Stimulated activated CD4-positive, alpha-beta T cell treated with anti-CD3 and anti-CD28 coated beads, Interleukin-15, amount 100 ng/mL, for 24 hours (primary cell): ENCODE measurements around the gene EMC7.
"Not testable (repeated sequence)": the region's sequence is repeated elsewhere in the genome, so short reads cannot be mapped to it uniquely, and the experiment has no call there.

Experiments used
- DNase-seq: peaks from one replicate; pipeline ENCODE4 v3.0.0-alpha.2; 2020

The EMC7 gene

GRCh38 chr15:34084086-34084485 lies 17.6 kb downstream of the EMC7 start:
- DNase-seq = no peak

- no peak for DNase-seq
Measured at GRCh38 chr15:34079904-34080303, 21.8 kb downstream of the EMC7 start.

- DNase-seq = no peak
Measured at GRCh38 chr15:34078900-34079299, 22.8 kb downstream of the EMC7 start.

DNA sequence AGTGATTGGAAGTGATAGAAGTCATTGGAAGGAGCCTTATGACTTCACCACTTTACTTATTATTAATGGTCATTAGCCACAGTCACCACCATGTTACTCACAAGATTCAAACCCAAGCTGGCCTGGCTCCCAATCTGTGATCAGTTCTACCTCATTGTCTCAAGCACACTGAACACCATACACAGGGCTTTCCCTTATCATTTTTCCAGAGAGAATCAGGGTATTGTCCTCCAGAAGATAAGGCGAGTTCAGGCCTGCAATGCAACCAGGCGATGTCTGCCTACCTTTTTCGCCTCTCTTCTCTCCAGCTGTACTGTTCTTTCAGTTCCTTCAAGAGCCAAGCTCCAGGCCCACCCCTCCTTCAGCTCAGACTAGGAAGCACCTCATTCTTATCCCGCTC lies 24.9 kb downstream of the EMC7 start:
- no peak for DNase-seq

- DNase-seq = no peak
Measured at GRCh38 chr15:34070003-34070402, 31.7 kb downstream of the EMC7 start.

- DNase-seq = no peak
Measured at GRCh38 chr15:34065941-34066340, 35.7 kb downstream of the EMC7 start.

DNA sequence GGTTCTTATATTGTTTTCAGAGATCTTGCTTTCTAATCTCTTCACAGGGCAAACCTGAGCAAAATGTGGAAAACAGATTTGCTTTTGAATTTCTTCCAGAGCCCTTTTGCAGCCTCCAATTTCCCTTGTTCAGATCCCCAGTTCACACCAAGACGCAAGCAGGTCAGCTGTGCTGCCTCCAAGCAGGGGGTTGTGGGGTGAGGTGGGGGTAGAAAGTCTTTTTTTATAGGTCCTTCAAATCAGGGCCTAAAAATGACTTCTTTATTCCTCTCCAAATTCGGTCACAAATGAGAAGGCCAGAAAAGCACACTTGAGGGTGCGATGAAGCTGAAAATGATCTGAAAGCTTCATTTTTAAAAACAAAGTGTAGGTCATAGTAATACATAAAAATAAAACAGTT lies 36.4 kb downstream of the EMC7 start:
- no peak for DNase-seq

GRCh38 chr15:34064438-34064837 lies 37.2 kb downstream of the EMC7 start:
- DNase-seq = no peak

GRCh38 chr15:34059946-34060345 lies 41.7 kb downstream of the EMC7 start:
- no peak for DNase-seq

DNA sequence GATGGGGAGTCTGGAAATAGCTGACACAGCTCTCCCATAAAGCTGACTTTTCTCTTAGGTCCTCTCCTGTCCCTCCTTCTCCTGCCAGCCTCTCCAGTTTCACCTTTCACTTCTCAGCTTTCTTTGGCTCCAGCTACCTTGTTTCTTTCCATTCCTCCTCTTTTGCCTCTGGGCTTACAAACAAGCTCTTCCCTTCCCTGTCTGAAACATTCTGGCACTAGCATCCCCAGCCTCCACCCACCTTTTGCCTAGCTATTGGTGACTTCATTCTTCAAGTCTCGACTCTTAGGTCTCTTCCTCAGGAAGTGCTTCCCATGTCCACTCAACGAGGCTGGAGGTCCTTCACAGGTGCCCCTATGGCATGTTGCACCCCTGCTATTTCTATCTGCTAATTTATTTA lies 42.2 kb downstream of the EMC7 start:
- no peak for DNase-seq

DNA sequence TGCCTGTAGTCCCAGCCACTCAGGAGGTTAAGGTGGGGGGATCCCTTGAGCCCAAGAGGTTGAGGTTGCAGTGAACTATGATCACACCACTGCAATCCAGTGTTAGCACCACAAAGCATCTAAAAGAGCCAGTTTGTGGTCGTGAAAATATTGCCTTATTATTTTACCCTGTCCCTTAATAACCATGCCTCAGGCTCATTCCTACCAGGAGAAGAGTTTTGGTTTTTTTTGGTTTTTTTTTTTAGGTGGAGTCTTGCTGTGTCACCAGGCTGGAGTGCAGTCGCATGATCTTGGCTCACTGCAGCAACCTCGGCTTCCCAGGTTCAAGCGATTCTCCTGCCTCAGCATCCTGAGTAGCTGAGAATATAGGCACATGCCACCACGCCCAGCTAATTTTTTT lies 44.8 kb downstream of the EMC7 start:
- DNase-seq = no peak

- DNase-seq = no peak
Measured at GRCh38 chr15:34055868-34056595, 45.6 kb downstream of the EMC7 start.

DNA sequence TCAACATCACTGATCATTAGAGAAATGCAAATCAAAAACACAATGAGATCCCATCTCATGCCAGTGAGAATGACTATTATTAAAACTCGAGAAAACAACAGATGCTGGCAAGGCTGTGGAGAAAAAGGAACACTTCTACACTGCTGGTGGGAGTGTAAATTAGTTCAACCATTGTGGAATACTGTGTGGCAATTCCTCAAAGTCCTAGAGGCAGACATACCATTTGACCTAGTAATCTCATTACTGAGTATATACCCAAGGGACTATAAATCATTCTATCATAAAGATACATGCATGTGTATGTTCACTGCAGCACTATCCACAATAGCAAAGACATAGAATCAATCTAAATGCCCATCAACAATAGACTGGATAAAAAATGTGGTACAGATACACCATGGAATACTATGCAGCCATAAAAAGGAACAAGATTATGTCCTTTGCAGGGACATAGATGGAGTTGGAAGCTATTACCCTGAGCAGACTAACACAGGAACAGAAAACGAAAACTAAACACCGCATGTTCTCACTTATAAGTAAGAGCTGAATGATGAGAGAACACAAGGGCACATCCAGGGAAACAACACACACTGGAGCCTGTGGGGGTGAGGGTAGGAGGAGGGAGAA lies 47.5 kb downstream of the EMC7 start:
- DNase-seq = no peak

DNA sequence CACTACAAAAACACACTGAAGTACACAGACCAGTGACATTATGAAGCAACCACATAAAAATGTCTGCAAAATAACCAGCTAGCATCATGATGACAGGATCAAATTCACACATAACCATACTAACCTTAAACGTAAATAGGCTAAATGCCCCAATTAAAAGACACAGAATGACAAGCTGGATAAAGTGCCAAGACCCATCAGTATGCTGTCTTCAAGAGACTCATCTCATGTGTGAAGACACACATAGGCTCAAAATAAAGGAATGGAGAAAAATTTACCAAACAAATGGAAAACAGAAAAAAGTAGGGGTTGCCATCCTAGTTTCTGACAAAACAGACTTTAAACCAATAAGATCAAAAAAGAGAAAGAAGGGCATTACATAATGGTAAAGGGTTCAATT lies 51.3 kb downstream of the EMC7 start:
- not testable (repeated sequence) for DNase-seq

DNA sequence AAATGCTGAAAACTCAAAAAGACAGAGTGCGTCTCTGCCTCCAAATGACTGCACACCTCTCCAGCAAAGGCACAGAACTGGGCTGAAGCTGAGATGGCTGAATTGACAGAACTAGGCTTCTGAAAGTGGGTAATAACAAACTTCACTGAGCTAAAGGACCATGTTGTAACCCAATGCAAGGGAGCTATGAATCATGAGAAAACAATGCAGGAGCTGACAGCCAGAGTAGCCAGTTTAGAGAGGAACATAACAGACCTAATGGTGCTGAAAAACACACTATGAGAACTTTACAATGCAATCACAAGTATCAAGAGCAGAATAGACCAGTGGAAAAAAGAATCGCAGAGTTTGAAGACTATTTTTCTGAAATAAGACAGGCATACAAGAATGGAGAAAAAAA lies 52.5 kb downstream of the EMC7 start:
- no peak for DNase-seq

- no peak for DNase-seq
Measured at GRCh38 chr15:34047893-34048775, 53.5 kb downstream of the EMC7 start.

DNA sequence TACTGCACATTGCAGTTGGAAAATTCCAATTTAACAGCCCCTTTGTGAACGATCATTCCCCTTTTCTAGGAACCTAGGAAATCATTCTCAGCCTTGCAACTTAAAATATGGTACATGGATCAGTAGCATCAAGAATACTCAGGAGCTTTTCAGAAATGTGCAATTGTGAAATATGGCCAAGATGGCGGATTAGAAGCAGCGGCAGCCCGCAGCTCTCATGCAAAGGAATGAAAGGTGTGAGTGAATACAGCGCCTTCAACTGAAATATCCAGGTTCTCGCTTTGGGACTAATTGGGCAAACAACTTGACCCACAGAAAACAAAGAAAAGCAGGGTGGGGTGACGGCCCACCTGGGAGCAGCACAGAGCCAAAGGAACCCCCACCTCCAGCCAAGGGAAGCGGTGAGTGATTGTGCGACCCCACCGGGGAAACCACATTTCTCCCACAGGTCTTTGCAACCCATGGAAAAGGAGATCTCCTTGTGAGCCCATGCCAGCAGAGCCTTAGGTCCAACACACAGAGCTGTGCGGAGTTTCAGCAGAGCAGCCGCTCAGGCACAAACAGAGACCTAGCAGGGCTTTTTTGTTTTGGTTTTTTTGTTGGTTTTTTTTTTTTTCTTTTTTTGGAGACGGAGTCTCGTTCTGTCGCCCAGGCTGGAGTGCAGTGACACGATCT lies 55.1 kb downstream of the EMC7 start:
- no peak for DNase-seq

DNA sequence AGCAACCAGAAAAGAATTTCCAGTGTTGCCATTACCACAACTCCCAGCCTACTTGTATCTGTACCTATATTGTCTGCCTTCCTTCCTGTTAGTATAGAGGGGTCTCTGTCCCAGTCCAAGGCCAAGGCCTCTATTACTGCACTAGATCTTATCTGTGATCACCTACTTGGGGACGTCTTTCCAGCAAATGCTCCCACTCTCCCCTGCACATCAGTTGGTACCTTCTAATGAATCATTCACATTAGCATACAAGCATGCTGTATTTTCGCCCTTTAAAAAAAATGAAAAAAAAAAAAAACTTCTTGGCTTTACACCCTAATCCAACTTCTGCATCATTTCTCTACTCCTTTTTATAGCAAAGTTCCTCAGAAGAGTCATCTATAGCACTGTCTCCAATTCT lies 57.8 kb downstream of the EMC7 start:
- DNase-seq = no peak

- DNase-seq = no peak
Measured at GRCh38 chr15:34043391-34043790, 58.3 kb downstream of the EMC7 start.

GRCh38 chr15:34039790-34040113 lies 61.9 kb downstream of the EMC7 start:
- DNase-seq = no peak

GRCh38 chr15:34038871-34039789 lies 62.5 kb downstream of the EMC7 start, which contains the start of gene AVEN:
AVEN (minus strand) TSS chr15:34039204; CDS start chr15:34039046, 158 bp downstream.
- peak; percentile 74 for DNase-seq
